Measurements from ENCODE around the gene TRNAU1AP. TPM values are rescaled to one million over a fixed set of nuclear protein-coding genes. Genes with fewer than 3 reads are reported as not detected.
A peak's percentile ranks its signal among the peaks of the same experiment; 100 is the strongest.

TRNAU1AP gene
- total RNA-seq, 1 experiment from 2014 or later: 27.2 TPM

GRCh38 chr1:28517649-28517999 lies 35.3 kb upstream of the TRNAU1AP start:
- peak overlapping the region; percentile 75 for H3K4me2 ChIP-seq (ENCODE audit: low read length)
- H3K4me1 ChIP-seq (ENCODE audit: insufficient read depth, low read length): peaks cover 30% of the 10 kb centered on the region
- H2AFZ ChIP-seq (ENCODE audit: low read length): no peak overlapping the region
- H3K79me2 ChIP-seq (ENCODE audit: low read length): peaks cover 50% of the 10 kb centered on the region
- H3K9me2 ChIP-seq (replicated peaks; ENCODE audit: low read length): no peaks in the 10 kb centered on the region
- no peaks in the 10 kb centered on the region; the same call in 1 of the 2 replicates for H3K36me3 ChIP-seq (ENCODE audit: low read depth, low read length)
- peak overlapping the region; percentile 81 for H3K4me3 ChIP-seq (ENCODE audit: low read length)
- no peak for TF ChIP-seq EZH2 (IDR thresholded peaks at IDR 0.05; ENCODE audit: low read length, unreplicated experiment)
- no peak for TF ChIP-seq CTCF (conservative IDR thresholded peaks at IDR 0.05; ENCODE audit: low read depth, low read length)
- no peak for TF ChIP-seq EZH2phosphoT487 (IDR thresholded peaks at IDR 0.05; ENCODE audit: borderline replicate concordance, low read length)
- no peaks in the 10 kb centered on the region for H3K27me3 ChIP-seq (ENCODE audit: low read length)
- peaks cover 13% of the 10 kb centered on the region; the same call in 1 of the 2 replicates for H4K20me1 ChIP-seq (ENCODE audit: low read length)
- ChIA-PET CTCF (interaction anchor here (1.0 kb wide), 1 partner anchor 64 kb away, joined by 3 read pairs; no protein-coding TSS in a partner anchor), POLR2A (ENCODE audit: unreplicated experiment) (interaction anchor here (1.0 kb wide), 1 partner anchor 64 kb away, joined by 9 read pairs; no protein-coding TSS in a partner anchor)
- H3K9ac ChIP-seq (ENCODE audit: low read length): peak overlapping the region; percentile 97; the same call in 1 of the 2 replicates
- peak overlapping the region; percentile 38 for H3K27ac ChIP-seq (ENCODE audit: low read length)
- no peaks in the 10 kb centered on the region for H3K9me3 ChIP-seq (ENCODE audit: low read length)
- DNase-seq (no peak), ATAC-seq (peak; percentile 13)
- peaks cover 13% of the 10 kb centered on the region for H3F3A ChIP-seq (ENCODE audit: low read length, unreplicated experiment)
- no TSS peak for BruUV-seq (replicated peaks)
- intact Hi-C loops (cut with micrococcal nuclease): loop anchor here (2.0 to 5.0 kb wide), 2 partner anchors 35 to 65 kb away; partner anchors contain the start of gene TRNAU1AP

- Histone ChIP-seq H3K79me2 (ENCODE audit: low read length) (peaks cover 55% of the 10 kb centered on the region), H3K36me3 (ENCODE audit: low read depth, low read length) (no peaks in the 10 kb centered on the region), H3K9me2 (replicated peaks; ENCODE audit: low read length) (no peaks in the 10 kb centered on the region), H3K9ac (ENCODE audit: low read length) (peak overlapping the region; percentile 97), H3K4me2 (ENCODE audit: low read length) (peak overlapping the region; percentile 96), H3K27ac (ENCODE audit: low read length) (peak overlapping the region; percentile 80), H3K27me3 (ENCODE audit: low read length) (no peaks in the 10 kb centered on the region), H3K9me3 (ENCODE audit: low read length) (no peaks in the 10 kb centered on the region), H3K4me1 (ENCODE audit: insufficient read depth, low read length) (peaks cover 30% of the 10 kb centered on the region), H2AFZ (ENCODE audit: low read length) (peak overlapping the region; percentile 65), H3F3A (ENCODE audit: low read length, unreplicated experiment) (peaks cover 13% of the 10 kb centered on the region), H3K4me3 (ENCODE audit: low read length) (peak overlapping the region; percentile 81), H4K20me1 (ENCODE audit: low read length) (peaks cover 13% of the 10 kb centered on the region; the same call in 1 of the 2 replicates)
- POLR2A ChIA-PET (ENCODE audit: unreplicated experiment): interaction anchor here (0.6 kb wide), 1 partner anchor 77 kb away, joined by 3 read pairs; no protein-coding TSS in a partner anchor
- DNase-seq (peak; percentile 90), ATAC-seq (peak; percentile 66)
- BruUV-seq (replicated peaks): no TSS peak
- TF ChIP-seq CTCF (conservative IDR thresholded peaks at IDR 0.05; ENCODE audit: low read depth, low read length) (peak; percentile 91), EZH2phosphoT487 (IDR thresholded peaks at IDR 0.05; ENCODE audit: borderline replicate concordance, low read length) (no peak)
- CTCF ChIA-PET: interaction anchor here (0.5 to 0.6 kb wide), 3 partner anchors 62 to 156 kb away, joined by 3 to 4 read pairs (median 4); no protein-coding TSS in a partner anchor
- intact Hi-C loops (cut with micrococcal nuclease): loop anchor here (1.0 to 5.0 kb wide), 3 partner anchors 35 to 84 kb away; partner anchors contain the start of gene TRNAU1AP
These were observed 34.7 kb upstream of the TRNAU1AP start for GRCh38 chr1:28518000-28518744.
